ENCODE data around the gene PRDX3.
"Not testable (repeated sequence)": the region's sequence is repeated elsewhere in the genome, so short reads cannot be mapped to it uniquely, and the experiment has no call there.

The PRDX3 gene

DNA sequence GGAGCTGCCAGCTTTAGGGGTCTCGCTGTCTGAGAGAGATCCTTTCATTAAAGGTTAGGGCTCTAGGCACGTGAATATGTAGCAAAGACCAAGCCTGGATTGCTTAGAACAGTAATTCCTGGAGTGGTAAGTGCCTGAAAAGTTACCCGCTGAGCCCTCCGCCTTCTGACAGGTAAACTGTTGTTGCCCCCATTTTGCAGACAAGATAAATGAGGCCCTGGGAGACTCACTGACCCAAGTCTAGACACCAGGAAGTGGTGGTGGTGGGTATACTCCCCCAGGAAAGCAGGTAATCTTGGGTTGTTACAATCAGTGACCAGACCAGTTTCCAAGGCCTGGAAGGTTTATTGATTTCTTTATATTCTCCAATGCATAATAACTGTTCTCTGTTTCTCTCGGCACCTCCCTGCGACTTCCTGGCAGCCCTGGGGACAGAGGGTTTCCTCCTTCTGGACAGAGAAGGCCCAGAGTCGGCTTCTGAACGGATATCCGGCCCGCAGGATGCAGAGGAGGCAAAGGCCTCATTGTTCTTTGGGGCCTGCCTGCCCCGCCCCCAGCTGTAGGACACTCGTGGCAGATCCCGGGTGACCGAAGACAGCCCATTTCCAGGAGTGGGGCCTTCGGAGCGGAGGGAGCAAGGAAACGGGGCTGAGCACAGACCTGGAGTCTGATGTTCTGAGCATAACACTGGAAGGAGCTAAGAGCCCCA is 27.4 kb upstream of the PRDX3 start:
- FAIRE-seq: no peak

- FAIRE-seq: no peak
Measured at GRCh38 chr10:119203006-119203405, 24.4 kb upstream of the PRDX3 start.

- FAIRE-seq: no peak
Measured at GRCh38 chr10:119201233-119201632, 22.6 kb upstream of the PRDX3 start.

- FAIRE-seq: no peak
Measured at GRCh38 chr10:119199231-119199992, 20.8 kb upstream of the PRDX3 start.

DNA sequence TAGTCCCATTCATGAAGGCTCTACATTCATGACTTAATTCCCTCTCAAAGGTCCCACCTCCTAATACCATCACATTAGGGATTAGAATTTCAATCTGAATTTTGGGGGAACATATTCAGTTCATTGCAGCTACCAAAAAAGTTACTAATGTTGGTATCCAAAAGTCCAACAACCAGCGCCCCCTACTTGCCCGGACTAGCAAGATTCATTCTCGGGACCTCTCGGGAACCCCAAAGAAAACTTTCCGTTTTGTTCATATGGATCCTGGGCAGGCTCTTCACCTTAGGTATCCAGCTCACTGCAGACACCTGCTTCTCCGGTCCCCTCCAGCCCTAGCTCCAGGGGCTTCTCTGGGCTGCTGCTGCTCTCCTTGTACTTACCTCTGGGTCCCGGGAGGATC is 19.8 kb upstream of the PRDX3 start:
- FAIRE-seq: no peak

DNA sequence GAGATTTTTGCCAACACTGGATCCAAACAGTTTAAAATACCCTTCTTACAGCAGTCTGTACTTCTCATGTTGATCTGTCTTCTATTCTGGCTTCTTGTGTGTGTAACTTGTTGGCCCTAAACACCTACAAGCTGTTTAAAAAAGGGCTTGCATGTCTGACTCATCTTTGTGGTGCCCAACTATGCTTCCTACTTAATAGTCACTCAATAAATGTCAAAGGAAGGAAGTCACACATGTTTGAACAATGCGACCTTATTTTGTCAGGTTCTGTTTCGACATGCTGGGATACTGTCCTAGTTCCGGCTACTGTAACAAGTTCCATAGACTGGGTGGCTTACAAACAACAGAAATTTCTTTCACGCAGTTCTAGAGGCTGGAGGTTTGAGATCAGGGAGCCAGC is 19.3 kb upstream of the PRDX3 start:
- no peak for FAIRE-seq

- FAIRE-seq: no peak
Measured at GRCh38 chr10:119191881-119192280, 13.3 kb upstream of the PRDX3 start.

DNA sequence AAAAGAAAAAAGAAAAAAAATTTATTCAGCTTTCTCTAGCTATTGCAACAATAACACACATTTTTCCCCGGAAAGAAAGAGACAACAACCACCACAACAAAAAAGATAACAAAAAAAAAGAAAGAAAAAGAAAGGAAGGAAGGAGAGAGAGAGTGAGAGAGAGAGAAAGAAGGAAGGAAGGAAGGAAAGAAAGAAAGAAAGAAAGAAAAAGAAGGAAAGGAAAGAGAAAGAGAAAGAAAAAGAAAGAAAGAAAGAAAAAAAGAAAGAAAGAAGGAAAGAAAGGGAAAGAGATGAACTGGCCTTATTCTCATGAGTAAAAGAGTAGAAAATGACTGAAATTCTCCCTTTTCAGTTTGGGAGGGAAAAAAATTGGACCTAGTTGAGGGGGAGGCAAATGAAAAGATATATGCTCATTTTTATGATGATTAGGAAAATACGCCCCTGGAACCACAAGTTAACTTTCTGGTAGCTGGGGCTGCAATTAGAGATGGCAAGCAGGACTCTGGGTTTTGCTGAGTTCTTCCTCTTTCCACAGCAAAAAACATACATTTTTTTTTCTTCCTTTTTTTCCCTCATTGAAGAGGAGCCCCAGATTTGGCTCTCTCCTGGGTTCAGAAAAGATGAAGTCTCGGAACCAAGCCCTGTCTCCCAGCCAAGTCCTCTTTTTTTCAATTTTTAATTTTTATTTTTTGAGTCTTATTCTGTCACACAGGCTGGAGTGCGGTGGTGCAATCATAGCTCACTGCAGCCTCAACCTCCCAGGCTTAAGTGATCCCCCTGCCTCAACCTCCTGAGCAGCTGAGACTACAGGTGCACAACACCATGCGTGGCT is 12.6 kb upstream of the PRDX3 start:
- no peak for FAIRE-seq

DNA sequence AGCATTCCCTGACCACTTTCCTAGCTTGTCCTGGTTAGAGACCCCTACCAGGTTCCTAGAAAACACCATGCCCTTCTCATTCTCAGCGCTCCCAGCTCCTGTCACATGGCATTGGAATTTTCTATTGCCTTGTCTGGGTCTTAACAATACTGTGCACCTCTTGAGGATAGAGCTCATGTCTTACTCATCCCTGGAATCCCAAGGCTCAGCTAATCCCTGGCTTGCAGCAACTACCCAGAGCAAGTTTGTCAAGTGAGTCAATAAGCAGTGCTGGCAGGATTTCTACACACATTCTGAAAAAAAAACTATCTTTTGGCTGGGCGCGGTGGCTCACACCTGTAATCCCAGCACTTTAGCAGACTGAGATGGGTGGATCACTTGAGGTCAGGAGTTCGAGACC is 11.7 kb upstream of the PRDX3 start:
- no peak for FAIRE-seq

DNA sequence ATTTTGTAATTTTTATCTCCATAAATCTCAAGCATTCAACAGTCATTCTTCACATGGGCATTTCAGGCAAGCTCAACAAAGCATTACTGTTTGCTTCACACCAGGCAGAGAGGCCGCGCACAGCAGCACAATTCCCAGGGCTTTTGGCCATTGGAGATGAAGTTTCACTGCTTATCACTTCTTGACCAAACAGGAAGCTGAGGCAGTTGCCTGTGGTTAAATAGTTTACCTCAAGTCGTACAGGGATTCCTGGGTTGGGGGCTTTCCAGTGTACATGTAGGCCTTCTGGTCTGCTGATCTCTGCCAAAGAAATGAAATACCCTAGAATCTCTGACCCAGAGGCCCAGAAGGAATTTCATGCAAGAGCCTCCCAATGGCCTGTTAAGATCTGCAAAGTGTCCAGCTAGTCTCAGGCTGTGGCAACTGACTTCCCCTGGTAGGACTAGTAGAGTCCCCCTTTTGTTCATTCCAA is 11.2 kb upstream of the PRDX3 start:
- FAIRE-seq: no peak

DNA sequence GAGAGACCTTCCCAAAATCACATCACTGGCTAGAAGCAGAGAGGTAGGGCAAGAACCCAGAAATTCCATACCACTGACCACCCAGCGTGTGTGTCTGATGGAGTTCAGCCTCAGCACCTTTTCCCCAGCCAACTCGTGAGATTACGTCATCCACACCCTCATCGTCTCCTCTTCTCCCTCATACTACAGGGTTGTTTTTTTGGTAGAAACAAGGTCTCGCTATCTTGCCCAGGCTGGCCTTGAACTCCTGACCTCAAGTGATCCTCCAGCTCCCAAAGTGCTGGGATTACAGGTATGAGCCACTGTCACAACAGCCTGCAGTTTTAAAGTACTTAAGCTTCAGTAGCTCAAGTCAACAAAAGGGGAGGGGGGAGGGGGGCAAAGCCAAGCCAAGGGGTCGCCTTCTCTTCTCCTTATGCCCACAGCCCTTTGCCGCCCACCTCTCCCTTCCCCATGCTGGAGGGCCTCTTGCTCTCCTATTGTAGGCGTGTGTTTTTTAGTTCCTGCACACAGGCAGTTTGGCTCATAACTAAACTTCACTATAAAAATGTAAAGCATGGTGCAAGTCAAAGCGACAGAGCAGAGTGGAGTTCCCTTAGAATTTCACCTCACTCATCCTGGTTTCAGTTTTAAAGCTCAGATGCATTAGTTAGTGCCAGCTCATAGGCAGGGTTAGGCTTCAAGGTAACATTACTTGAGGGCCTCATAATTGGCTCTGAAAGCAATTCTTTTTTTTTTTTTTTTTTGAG is 5.2 kb upstream of the PRDX3 start:
- no peak for FAIRE-seq

- not testable (repeated sequence) for FAIRE-seq
Measured at GRCh38 chr10:119180850-119181400, 2.3 kb upstream of the PRDX3 start.

- FAIRE-seq: no peak
Measured at GRCh38 chr10:119177708-119178371, 772 bp downstream of the PRDX3 start.

- FAIRE-seq: no peak
Measured at GRCh38 chr10:119176166-119176565, 2.4 kb downstream of the PRDX3 start.

DNA sequence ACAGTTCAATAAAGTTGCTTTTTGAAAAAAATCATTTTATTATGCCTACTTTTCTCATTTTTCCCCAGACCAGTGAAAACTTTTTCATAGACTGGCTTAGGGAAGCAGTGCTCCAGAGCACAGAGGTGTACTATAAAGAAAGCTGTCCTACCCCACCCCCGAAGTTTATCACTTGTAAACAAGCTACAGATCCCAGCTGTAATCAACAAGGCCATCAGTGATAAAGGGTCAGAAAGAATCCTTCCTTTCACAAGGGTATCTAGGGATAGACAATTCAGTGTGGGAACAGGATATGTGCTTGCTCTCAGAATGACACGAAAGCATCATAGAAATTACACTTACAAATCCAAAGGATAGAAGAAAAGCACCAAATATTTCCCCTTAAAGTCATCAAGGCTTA is 4.5 kb downstream of the PRDX3 start:
- FAIRE-seq: no peak

- FAIRE-seq: no peak
Measured at GRCh38 chr10:119167041-119167440, 11.6 kb downstream of the PRDX3 start.

DNA sequence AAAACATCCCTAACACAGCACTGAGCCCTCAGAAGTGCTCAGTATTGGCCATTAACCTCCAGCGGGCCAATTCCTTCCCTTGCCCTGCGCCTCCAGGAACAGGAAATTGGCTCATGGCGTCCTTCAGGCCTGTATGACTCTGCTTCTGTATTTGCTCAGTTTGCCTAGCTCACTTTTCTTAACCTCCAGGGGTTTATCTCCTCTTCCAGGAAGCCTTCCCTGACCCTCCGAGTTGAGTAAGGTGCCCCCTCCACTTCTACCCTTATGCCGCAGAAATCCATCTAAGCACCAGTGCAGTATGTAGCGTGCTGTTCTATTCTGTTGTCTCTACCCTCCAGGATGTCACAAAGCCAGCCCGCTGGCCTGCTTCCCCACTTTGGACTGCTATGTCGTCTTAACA is 12.0 kb downstream of the PRDX3 start:
- FAIRE-seq: no peak

- no peak for FAIRE-seq
Measured at GRCh38 chr10:119166118-119166500, 12.5 kb downstream of the PRDX3 start.

DNA sequence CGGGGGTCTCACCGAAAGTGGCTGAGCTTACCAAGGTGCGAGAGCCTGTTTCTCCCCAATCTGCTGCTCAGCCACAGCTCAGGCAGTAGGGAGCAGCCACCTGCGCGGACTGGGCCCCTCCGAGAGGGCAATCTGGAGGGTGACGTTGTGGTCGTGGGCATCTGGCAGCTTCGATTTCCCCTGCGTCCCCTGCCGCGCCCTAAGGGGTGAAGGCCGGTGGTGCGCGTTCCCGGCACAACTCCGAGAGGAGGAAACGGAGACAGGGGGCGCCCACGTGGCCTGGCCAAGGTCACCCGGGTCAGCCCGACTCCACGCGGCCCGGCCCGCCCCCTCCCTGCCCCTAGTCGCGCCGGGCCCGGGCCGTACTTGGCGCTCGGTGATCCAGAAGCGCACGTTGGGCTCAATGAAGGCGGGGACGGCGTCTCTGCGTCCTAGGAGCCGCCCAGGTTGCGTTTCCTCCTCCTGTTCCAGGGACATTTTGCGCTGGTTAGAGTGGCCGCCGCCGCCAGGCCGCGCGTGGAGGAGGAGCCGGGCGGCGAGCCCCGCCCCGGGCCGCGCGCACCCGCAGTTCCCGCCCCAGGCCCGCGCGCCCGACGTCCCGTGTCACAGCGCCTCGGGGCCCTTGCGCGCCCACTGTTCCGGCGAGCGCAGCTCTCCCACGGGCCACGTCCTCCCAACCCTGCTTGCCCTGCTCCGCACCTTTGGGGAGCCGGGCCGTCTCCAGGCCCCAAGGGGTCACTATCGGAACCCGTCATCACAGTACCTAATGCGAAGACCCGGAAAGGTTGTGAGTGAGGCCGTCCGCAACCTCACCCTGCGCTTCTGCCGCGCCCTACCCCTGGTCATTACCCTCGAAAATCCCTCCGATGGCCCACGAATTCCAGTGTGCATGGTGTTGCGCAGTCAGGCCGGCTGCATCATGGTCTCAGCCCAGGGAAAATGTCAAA is 13.2 kb downstream of the PRDX3 start, which contains the start of gene SFXN4:
Gene SFXN4 (minus strand): TSS at position 544 of the 947 bp plus-strand sequence. CDS start 67 bp downstream, at position 477.
- no peak for FAIRE-seq

GRCh38 chr10:119162452-119163092 is 16.0 kb downstream of the PRDX3 start:
- no peak for FAIRE-seq
